ENCODE data around the gene BMP6. TPM values are rescaled to one million over a fixed set of nuclear protein-coding genes. Genes with fewer than 3 reads are reported as not detected.

Gene BMP6
- polyA plus RNA-seq (2011; rRNA removed): 0.69 and 0.77 TPM in 2 replicates
- polyA minus RNA-seq (2011; rRNA and poly(A)+ RNA removed): 0.64 and 0.83 TPM in 2 replicates

DNA sequence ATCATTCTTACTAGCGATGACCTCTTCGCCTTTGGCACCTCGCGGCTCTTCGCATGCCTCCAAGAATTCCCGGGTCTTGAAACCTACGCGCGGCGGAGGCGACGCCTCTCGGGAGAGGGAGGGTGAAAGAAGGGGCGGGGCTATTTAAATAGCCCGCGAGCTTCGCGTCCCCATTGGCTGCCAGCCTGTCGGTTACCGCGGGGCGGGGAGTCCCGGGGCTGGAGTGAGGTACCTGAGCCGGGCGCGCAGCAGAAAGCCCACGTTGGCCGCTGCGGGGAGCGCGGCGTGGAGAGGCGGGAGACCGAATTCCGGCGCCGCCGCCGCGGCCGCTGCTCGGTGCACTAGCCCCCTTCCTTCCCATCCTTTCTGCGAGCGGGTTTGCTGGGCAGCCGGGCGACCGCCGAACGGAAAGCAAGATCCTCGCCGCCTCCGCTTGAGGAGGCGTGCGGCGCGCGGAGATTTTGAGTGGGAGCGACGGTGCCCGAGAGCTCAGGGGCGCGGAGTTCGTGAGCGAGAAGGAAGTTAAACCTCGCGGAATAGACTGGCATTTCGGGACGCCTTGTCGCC lies at the start of gene BMP6:
BMP6 (plus strand) TSS at position 251 of the 567 bp plus-strand sequence. CDS start 857 bp downstream, outside the sequence.
- CTCF ChIA-PET: interaction anchor here (1.0 to 2.1 kb wide), 5 partner anchors 25 to 333 kb away, joined by 4 to 12 read pairs (median 6); no protein-coding TSS in a partner anchor
- TF ChIP-seq, protein P1, sequence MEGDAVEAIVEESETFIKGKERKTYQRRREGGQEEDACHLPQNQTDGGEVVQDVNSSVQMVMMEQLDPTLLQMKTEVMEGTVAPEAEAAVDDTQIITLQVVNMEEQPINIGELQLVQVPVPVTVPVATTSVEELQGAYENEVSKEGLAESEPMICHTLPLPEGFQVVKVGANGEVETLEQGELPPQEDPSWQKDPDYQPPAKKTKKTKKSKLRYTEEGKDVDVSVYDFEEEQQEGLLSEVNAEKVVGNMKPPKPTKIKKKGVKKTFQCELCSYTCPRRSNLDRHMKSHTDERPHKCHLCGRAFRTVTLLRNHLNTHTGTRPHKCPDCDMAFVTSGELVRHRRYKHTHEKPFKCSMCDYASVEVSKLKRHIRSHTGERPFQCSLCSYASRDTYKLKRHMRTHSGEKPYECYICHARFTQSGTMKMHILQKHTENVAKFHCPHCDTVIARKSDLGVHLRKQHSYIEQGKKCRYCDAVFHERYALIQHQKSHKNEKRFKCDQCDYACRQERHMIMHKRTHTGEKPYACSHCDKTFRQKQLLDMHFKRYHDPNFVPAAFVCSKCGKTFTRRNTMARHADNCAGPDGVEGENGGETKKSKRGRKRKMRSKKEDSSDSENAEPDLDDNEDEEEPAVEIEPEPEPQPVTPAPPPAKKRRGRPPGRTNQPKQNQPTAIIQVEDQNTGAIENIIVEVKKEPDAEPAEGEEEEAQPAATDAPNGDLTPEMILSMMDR (IDR thresholded peaks at IDR 0.05; ENCODE audit: low read depth, low read length): no peak
- H3K27me3 ChIP-seq (ENCODE audit: control insufficient read depth, insufficient read depth, low read length): peaks cover 31% of the 10 kb centered on the region
- DNase-seq (ENCODE audit: low read depth, low spot score): peak; percentile 20
- no peak within 1 kb of the TSS for H3K27ac ChIP-seq (ENCODE audit: low read depth, low read length)
- H3K4me3 ChIP-seq (ENCODE audit: low read depth, low read length): peak within 1 kb of the TSS; percentile 62
- POLR2A ChIA-PET: interaction anchor here (0.6 to 0.8 kb wide), 2 partner anchors 28 to 61 kb away, joined by 4 to 8 read pairs; no protein-coding TSS in a partner anchor
- H3K9me3 ChIP-seq (ENCODE audit: control insufficient read depth, insufficient read depth, low read length): no peaks in the 10 kb centered on the region; the same call in 1 of the 2 replicates

DNA sequence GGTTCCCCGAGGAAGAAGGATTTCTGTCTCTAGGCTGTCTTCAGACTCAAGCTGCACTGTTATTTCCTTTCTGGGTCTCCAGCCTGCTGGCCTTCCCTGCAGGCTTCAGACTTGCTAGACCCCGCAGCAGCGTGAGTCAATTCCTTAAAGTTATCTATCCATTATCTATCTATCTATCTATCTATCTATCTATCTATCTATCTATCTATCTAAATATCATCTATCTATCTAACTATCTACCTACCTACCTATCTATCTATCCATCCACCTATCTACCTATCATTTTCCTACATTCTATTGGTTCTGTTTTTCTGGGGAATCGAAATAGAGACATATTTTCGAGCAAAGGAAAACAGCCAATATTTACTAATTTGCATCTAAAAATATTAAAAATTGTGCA lies 48.7 kb upstream of the BMP6 start:
- H3K9me3 ChIP-seq (ENCODE audit: control insufficient read depth, insufficient read depth, low read length): no peaks in the 10 kb centered on the region
- POLR2A ChIA-PET: no interaction called here
- H3K27ac ChIP-seq (ENCODE audit: low read depth, low read length): no peak overlapping the region
- no peak overlapping the region for H3K4me3 ChIP-seq (ENCODE audit: low read depth, low read length)
- DNase-seq (ENCODE audit: low read depth, low spot score): no peak
- TF ChIP-seq, protein P1 (IDR thresholded peaks at IDR 0.05; ENCODE audit: low read depth, low read length): no peak
- CTCF ChIA-PET: no interaction called here
- H3K27me3 ChIP-seq (ENCODE audit: control insufficient read depth, insufficient read depth, low read length): peaks cover 7% of the 10 kb centered on the region

GRCh38 chr6:7680393-7681075 lies 45.4 kb upstream of the BMP6 start:
- H3K4me3 ChIP-seq (ENCODE audit: low read depth, low read length): no peak overlapping the region
- no peak for DNase-seq (ENCODE audit: low read depth, low spot score)
- H3K9me3 ChIP-seq (ENCODE audit: control insufficient read depth, insufficient read depth, low read length): no peaks in the 10 kb centered on the region
- ChIA-PET CTCF (no interaction called here), POLR2A (no interaction called here)
- H3K27me3 ChIP-seq (ENCODE audit: control insufficient read depth, insufficient read depth, low read length): peaks cover 5% of the 10 kb centered on the region
- TF ChIP-seq, protein P1 (IDR thresholded peaks at IDR 0.05; ENCODE audit: low read depth, low read length): no peak
- H3K27ac ChIP-seq (ENCODE audit: low read depth, low read length): no peak overlapping the region

- CTCF ChIA-PET: interaction anchor here (0.9 kb wide), 1 partner anchor 23 kb away, joined by 3 read pairs; no protein-coding TSS in a partner anchor
These were observed 44.5 kb upstream of the BMP6 start for GRCh38 chr6:7681449-7681848.

More at GRCh38 chr6:7681449-7681848, 44.5 kb upstream of the BMP6 start:
- Histone ChIP-seq H3K27me3 (ENCODE audit: control insufficient read depth, insufficient read depth, low read length) (peaks cover 3% of the 10 kb centered on the region), H3K9me3 (ENCODE audit: control insufficient read depth, insufficient read depth, low read length) (no peaks in the 10 kb centered on the region), H3K4me3 (ENCODE audit: low read depth, low read length) (no peak overlapping the region), H3K27ac (ENCODE audit: low read depth, low read length) (no peak overlapping the region)
- no peak for DNase-seq (ENCODE audit: low read depth, low spot score)
- POLR2A ChIA-PET: no interaction called here
- TF ChIP-seq, protein P1 (IDR thresholded peaks at IDR 0.05; ENCODE audit: low read depth, low read length): no peak

All from AG04450 (cell line).